Stimulated activated CD4-positive, alpha-beta T cell treated with anti-CD3 and anti-CD28 coated beads, Interleukin-4, amount 100 ng/mL, for 1 hour (primary cell): Measurements from ENCODE around the gene IL21.

ENCODE experiments used
- DNase-seq: peaks from one replicate; pipeline ENCODE4 v3.0.0-alpha.2; 2020

Gene IL21

DNA sequence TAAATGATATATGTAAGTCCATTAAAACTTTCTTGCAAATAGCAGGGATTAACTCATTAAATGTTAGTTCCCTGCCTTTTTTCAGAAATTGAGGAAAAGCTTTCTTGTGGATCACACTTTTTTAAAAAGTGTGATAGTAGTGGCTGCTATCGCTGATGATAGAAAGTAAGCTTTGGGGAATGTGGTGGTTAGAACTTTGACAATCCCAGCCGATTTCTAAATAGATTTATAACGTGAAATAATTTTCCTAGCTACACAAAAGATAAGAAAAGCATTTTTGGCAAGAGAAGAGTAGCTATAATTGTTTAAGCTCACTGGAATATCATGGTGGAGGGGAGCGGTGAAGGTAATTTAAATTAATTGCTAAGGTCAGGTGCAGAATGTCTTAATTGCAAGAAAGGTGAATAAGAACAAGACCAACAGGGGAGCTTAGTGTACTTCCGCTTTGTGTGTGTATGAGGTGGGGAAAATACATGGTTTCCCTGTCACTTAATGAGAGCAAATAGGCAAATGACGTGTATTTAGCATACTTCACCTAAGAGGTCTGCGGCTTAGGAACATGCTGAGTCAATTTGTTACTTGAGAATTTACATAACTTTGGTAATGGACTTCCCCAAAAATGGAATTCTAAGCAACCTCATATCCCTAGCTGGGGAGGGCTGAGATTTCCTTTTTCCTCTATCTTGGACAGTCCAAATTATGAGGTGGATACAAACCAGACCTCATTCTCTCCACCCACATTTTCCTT lies 11.7 kb upstream of the IL21 start:
- no peak for DNase-seq

DNA sequence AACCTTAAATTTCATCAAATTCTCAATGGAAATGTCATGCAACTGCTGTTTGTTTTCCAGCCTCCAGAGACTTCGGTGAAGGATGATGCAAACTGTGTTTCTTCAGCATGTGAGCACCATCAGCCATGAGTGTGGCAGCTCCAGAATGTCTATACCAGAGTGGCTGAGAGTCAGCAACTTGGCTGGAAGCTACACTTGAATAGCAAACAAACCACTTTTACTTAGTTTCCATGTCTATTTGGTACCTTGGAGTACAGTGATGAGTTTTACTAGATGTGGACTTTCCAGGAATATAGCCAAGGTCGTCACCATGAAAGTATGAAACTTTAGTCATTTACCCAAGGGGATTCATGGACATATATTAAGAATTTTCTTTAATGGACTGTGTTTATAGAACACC lies 4.3 kb upstream of the IL21 start:
- no peak for DNase-seq

DNA sequence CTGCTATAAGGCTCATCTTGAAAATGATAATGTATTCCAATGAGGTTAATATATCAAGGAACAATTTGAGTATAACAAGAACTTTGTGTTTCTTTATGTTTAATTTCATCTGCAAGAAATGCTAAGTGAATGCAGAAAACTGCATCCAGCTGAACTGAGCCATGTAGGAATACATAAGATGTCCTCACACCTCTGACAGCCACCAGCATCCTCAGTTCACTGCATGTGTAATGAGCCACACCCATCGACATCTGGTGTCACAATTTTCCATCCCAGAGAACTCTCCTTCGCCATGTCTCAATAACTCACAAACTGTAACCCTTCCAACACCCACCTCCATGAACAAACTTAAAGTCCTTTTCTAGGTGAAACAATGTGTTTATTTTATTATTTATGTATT lies 3.3 kb upstream of the IL21 start:
- DNase-seq: no peak

- no peak for DNase-seq
Observed at GRCh38 chr4:122623637-122624166, 2.8 kb upstream of the IL21 start.

GRCh38 chr4:122622400-122622799 lies 1.5 kb upstream of the IL21 start:
- DNase-seq: no peak

- DNase-seq: no peak
Observed at GRCh38 chr4:122619611-122620010, 1.3 kb downstream of the IL21 start.

GRCh38 chr4:122617597-122618593 lies 3.0 kb downstream of the IL21 start:
- no peak for DNase-seq

DNA sequence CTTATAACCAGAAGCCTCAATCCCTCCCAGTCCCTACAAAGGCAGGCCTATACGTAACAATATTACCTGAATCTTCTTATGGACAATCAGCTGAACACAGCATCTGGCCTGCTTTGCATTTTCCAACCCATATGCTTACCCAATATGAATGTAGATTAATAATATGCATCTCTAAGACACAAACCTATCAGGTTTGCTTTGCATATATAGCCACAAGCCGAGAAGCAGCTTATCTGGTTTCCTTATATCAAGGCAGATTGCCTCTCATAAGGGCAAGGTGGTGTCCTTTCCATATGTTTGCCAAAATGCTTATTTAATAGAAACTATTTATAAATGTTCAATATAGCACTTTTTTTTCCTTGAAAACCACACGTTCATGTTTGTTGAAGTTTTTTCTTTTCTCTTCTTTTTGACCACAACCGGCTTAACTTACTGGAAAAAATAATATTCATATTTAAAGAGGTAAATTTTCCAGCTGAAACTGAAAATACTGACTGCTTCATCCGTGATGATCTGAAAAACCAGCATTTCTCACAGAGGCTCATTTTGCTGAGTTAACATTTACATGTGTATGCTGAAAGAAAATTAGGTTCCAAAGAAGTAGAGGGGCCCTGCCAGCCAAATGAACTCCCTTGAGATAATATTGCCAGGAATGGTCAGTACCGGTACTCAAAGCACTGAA lies 3.8 kb downstream of the IL21 start:
- no peak for DNase-seq

- no peak for DNase-seq
Observed at GRCh38 chr4:122614621-122615020, 6.2 kb downstream of the IL21 start.

DNA sequence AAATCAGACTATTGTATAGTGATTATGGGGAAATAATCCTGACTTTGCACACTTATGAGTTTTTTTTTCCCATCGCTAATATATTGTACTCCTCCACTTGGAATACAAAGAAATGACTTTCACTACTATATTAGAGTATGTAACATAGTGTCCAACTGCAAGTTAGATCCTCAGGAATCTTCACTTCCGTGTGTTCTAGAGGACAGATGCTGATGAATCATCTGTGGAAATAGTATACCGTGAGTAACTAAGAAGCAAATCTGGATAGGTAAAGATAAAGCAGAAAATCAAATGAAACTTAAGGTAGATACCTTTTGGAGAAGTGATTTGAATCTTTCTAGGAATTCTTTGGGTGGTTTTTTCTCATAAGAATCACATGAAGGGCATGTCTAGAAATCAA lies 8.3 kb downstream of the IL21 start:
- no peak for DNase-seq

- no peak for DNase-seq
Observed at GRCh38 chr4:122606364-122607043, 14.4 kb downstream of the IL21 start.

DNA sequence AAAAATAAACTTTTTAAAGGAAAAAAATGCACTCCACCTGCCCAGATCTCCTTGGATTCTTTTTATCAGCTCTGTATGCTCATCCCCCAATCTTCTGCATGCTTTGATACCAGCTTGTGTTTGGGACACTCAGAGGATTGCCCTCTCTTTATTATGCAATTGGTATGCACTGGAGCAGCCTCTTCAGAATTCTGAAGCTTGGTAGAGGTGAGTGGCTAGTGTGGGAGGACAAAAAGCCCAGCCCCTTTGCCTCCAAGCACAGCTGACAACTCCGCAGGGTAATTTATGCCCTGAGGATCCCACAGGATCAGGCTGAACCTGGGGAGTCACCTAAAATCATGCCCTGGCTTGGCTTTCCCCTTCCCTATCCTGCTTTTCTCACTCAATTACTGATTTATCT lies 16.7 kb downstream of the IL21 start:
- no peak for DNase-seq

- DNase-seq: no peak
Observed at GRCh38 chr4:122603156-122603574, 17.7 kb downstream of the IL21 start.

DNA sequence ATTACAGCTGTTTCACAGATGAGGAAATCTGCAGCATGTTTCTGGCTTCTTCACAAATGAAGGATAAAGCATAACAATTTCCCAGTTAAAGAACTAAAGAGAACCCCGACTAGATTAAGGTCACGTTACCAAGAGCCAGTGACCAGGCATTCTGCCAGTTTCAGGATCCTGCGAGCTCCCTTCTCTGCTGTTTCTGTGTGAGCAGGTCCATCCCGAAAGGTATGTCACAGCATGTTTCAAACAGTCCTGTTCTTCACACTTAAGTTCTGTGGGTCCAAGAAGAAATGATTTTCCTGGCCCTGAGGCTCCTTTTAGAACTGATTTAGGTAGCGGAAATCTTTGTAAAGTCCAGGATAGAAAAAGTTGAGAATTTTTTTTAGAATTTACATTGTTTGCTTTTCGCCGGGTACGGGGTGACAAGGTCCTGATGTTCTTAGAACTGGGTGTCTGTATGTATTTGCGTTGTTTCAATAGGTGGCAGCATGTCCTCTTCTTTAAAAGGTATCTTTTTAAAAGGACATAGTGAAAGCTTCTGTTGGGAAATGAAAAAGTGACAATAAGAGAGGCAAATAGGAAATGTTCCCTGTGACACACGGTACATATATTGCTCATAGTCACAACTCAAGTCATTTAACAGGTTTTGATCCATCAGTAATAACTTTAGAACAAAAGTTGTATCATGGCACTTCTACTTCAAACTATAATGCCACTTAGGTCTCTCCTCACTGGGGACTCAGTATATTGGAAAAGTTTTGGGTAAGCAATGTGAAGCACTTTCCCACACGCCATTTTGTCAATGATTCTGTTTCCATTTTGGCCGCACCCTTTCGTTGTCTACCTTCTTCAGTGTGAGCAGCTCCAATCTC lies 18.4 kb downstream of the IL21 start:
- no peak for DNase-seq

GRCh38 chr4:122591196-122591595 lies 29.7 kb downstream of the IL21 start:
- no peak for DNase-seq

GRCh38 chr4:122588453-122589238 lies 32.2 kb downstream of the IL21 start:
- no peak for DNase-seq

GRCh38 chr4:122584519-122584918 lies 36.3 kb downstream of the IL21 start:
- no peak for DNase-seq

DNA sequence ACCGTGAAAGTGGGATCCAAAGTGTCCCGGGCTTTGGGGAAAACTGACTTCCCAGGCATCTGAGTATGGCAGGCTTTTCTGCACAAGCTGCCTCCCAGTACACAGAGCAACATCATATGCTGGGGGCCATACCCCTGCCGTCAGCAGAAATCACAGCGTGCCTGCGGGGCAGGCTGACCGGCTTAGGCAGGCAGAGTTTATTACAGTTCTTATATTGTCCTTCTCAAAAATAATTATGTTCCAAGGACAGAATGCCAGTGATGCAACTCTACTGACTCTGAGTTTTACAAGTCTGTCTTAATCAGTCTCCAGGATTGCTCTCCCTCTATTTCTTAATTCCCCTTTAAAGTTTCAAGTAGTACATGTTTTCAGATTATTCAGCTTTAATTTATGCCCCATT lies 37.0 kb downstream of the IL21 start:
- DNase-seq: no peak

- DNase-seq: peak; percentile 64
Observed at GRCh38 chr4:122577808-122578781, 42.8 kb downstream of the IL21 start.

- DNase-seq: no peak
Observed at GRCh38 chr4:122577189-122577553, 43.7 kb downstream of the IL21 start.
